ENCODE measurements around the gene XYLT1.

XYLT1 gene

DNA sequence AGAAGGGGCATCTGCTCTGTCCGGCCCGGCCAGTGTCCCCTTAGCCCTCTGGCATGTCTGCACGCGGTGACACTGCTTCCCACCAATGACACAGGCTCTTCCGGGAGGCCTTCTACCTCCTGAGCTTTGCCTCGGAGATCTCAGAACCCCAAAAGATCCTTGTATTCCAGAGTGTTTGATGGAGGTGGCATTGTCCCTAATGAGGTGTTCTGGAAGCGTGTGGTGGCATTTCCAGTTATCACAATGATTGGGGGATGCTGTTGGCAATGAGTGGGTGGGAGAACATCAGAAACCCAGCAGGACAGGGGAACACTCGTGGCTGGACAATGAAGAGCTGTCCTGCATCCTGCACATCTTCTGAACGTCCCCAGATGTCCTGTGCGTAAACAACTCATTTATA is 198.0 kb downstream of the XYLT1 start:
- TF ChIP-seq RAD21 (IDR thresholded peaks at IDR 0.05; ENCODE audit: low read depth), result no peak

DNA sequence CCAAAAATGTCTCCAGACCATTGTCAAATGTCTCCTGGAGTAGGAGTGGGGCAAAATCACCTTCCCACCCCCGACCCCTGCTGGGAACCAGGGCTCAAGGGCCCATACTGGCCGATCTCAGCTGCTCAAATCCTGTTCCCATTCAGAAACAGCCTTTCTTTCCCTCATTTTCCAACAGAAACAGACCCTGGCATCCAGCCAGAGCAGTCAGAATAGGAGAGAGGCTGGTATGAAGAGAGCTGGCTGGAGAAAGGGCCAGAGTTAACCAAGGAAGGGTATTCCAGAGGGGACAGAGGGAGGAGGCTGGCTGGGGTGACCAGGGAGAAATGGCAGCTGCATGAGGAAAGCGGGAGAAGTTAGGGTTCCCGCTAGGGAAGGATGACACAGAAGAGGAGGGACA is 199.1 kb downstream of the XYLT1 start:
- TF ChIP-seq ZBTB7A (IDR thresholded peaks at IDR 0.05; ENCODE audit: low read depth) (no peak), YY1 (IDR thresholded peaks at IDR 0.05; ENCODE audit: low read depth) (no peak), TCF12 (IDR thresholded peaks at IDR 0.05; ENCODE audit: low read depth) (no peak), CREB1 (IDR thresholded peaks at IDR 0.05; ENCODE audit: low read depth) (no peak), EGR1 (IDR thresholded peaks at IDR 0.05) (no peak), RAD21 (IDR thresholded peaks at IDR 0.05; ENCODE audit: low read depth) (no peak), CEBPB (IDR thresholded peaks at IDR 0.05) (no peak)
- TF ChIP-seq, protein P1, sequence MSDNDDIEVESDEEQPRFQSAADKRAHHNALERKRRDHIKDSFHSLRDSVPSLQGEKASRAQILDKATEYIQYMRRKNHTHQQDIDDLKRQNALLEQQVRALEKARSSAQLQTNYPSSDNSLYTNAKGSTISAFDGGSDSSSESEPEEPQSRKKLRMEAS (IDR thresholded peaks at IDR 0.05), result no peak

DNA sequence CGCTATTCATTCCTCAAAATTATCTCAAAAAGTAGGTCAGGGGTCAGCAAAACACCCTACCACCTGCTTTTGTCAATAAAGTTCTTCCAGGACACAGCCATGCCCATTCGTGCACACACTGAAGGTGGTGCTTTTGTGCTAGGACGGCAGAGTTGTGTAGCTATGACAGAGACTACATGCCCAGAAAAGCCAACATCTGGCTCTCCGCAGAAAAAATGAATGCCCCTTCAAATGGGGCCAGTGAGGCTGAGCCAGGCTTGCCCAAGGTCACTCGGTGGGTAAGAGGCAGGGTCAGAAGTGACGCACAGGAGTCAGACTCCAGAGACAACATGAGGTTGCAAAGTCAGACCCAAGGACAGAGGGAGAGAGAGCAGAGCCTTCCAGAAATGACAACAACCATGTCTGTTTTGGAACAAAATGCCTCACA is 200.1 kb downstream of the XYLT1 start:
- TF ChIP-seq RAD21 (IDR thresholded peaks at IDR 0.05; ENCODE audit: low read depth) (no peak), FOXM1 (IDR thresholded peaks at IDR 0.05; ENCODE audit: borderline replicate concordance, low read depth) (no peak), TCF12 (IDR thresholded peaks at IDR 0.05; ENCODE audit: low read depth) (no peak), TAF1 (IDR thresholded peaks at IDR 0.05; ENCODE audit: low read depth) (no peak), ZBTB7A (IDR thresholded peaks at IDR 0.05; ENCODE audit: low read depth) (no peak)
- TF ChIP-seq, protein P2, sequence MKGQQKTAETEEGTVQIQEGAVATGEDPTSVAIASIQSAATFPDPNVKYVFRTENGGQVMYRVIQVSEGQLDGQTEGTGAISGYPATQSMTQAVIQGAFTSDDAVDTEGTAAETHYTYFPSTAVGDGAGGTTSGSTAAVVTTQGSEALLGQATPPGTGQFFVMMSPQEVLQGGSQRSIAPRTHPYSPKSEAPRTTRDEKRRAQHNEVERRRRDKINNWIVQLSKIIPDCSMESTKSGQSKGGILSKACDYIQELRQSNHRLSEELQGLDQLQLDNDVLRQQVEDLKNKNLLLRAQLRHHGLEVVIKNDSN (IDR thresholded peaks at IDR 0.05), result no peak
- TF ChIP-seq, protein P3, sequence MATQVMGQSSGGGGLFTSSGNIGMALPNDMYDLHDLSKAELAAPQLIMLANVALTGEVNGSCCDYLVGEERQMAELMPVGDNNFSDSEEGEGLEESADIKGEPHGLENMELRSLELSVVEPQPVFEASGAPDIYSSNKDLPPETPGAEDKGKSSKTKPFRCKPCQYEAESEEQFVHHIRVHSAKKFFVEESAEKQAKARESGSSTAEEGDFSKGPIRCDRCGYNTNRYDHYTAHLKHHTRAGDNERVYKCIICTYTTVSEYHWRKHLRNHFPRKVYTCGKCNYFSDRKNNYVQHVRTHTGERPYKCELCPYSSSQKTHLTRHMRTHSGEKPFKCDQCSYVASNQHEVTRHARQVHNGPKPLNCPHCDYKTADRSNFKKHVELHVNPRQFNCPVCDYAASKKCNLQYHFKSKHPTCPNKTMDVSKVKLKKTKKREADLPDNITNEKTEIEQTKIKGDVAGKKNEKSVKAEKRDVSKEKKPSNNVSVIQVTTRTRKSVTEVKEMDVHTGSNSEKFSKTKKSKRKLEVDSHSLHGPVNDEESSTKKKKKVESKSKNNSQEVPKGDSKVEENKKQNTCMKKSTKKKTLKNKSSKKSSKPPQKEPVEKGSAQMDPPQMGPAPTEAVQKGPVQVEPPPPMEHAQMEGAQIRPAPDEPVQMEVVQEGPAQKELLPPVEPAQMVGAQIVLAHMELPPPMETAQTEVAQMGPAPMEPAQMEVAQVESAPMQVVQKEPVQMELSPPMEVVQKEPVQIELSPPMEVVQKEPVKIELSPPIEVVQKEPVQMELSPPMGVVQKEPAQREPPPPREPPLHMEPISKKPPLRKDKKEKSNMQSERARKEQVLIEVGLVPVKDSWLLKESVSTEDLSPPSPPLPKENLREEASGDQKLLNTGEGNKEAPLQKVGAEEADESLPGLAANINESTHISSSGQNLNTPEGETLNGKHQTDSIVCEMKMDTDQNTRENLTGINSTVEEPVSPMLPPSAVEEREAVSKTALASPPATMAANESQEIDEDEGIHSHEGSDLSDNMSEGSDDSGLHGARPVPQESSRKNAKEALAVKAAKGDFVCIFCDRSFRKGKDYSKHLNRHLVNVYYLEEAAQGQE (IDR thresholded peaks at IDR 0.05; ENCODE audit: low read depth), result no peak

DNA sequence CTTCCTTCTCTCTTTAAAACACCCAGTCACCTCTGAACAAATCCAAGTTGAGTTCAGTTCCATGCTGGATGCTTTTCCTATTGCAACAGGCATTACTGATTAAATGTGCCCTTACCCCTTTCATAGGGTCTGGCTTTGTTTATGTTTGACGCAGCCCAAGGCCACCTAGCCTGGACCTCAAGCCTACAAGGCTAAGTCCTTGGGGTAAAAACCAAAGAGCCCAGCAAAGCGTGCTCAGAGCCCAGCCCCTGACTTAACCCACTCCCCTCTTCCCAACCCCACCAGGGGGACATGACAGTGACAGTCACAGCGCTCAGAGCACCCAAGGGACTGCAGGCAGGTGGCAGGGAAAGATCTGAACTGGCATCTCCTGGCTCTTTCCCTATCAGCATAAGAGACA is 200.6 kb downstream of the XYLT1 start:
- no peak for TF ChIP-seq ZBTB7A (IDR thresholded peaks at IDR 0.05; ENCODE audit: low read depth)
- TF ChIP-seq, protein P3 (IDR thresholded peaks at IDR 0.05; ENCODE audit: low read depth), result no peak
- TF ChIP-seq, protein P2 (IDR thresholded peaks at IDR 0.05), result no peak
- no peak for TF ChIP-seq RAD21 (IDR thresholded peaks at IDR 0.05; ENCODE audit: low read depth)
- TF ChIP-seq CREB1 (IDR thresholded peaks at IDR 0.05; ENCODE audit: low read depth), result no peak
- TF ChIP-seq YY1 (IDR thresholded peaks at IDR 0.05; ENCODE audit: low read depth), result no peak
- TF ChIP-seq, protein P1 (IDR thresholded peaks at IDR 0.05), result no peak
- TF ChIP-seq TAF1 (IDR thresholded peaks at IDR 0.05; ENCODE audit: low read depth), result no peak
- TF ChIP-seq NFIC (IDR thresholded peaks at IDR 0.05), result no peak
- TF ChIP-seq CEBPB (IDR thresholded peaks at IDR 0.05), result no peak
- TF ChIP-seq EP300 (IDR thresholded peaks at IDR 0.05; ENCODE audit: borderline replicate concordance), result no peak
- TF ChIP-seq TEAD4 (IDR thresholded peaks at IDR 0.05), result no peak
- TF ChIP-seq TCF12 (IDR thresholded peaks at IDR 0.05; ENCODE audit: low read depth), result no peak
- TF ChIP-seq FOXM1 (IDR thresholded peaks at IDR 0.05; ENCODE audit: borderline replicate concordance, low read depth), result no peak
- TF ChIP-seq EGR1 (IDR thresholded peaks at IDR 0.05), result no peak

DNA sequence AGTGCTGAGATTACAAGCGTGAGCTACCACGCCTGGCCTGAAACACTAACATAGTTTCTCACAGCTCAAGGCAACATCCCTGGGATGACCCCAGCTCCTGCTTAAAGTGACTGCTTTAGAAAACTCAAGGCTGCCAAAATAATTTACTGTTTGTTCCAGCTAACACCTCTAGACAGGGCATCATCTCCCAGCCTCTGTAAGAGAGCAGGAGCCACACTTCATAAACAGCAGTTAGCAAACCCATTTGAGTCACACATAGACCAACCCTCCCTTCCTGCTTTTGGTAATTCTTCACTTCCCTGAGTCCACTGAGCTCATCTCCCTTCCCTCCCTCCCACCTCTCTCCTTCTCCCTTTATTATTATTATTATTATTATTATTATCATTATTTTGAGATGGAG is 201.3 kb downstream of the XYLT1 start:
- TF ChIP-seq, protein P2 (IDR thresholded peaks at IDR 0.05), result no peak
- TF ChIP-seq CEBPB (IDR thresholded peaks at IDR 0.05), result no peak
- no peak for TF ChIP-seq CREB1 (IDR thresholded peaks at IDR 0.05; ENCODE audit: low read depth)
- TF ChIP-seq NFIC (IDR thresholded peaks at IDR 0.05), result no peak
- no peak for TF ChIP-seq EP300 (IDR thresholded peaks at IDR 0.05; ENCODE audit: borderline replicate concordance)
- no peak for TF ChIP-seq TEAD4 (IDR thresholded peaks at IDR 0.05)
- TF ChIP-seq YY1 (IDR thresholded peaks at IDR 0.05; ENCODE audit: low read depth), result no peak
- TF ChIP-seq EGR1 (IDR thresholded peaks at IDR 0.05), result no peak
- no peak for TF ChIP-seq FOXM1 (IDR thresholded peaks at IDR 0.05; ENCODE audit: borderline replicate concordance, low read depth)
- TF ChIP-seq ZBTB7A (IDR thresholded peaks at IDR 0.05; ENCODE audit: low read depth), result no peak
- TF ChIP-seq, protein P1 (IDR thresholded peaks at IDR 0.05), result no peak
- no peak for TF ChIP-seq RAD21 (IDR thresholded peaks at IDR 0.05; ENCODE audit: low read depth)
- no peak for TF ChIP-seq TAF1 (IDR thresholded peaks at IDR 0.05; ENCODE audit: low read depth)
- TF ChIP-seq, protein P3 (IDR thresholded peaks at IDR 0.05; ENCODE audit: low read depth), result no peak
- TF ChIP-seq TCF12 (IDR thresholded peaks at IDR 0.05; ENCODE audit: low read depth), result no peak

Measured in Ishikawa (cell line).